Astrocyte (in vitro differentiated cells and primary cell): Measurements from ENCODE around the gene APOBEC3A. TPM values are rescaled to one million over a fixed set of nuclear protein-coding genes. Genes with fewer than 3 reads are reported as not detected.

ENCODE experiments used
- DNase-seq: peaks from one replicate; pipeline ENCODE4 v3.0.0-alpha.2; 2010; ENCODE audit warnings: low read depth
- FAIRE-seq: peaks from 2 replicates; lab custom pipeline; 2011; peaks lifted over from hg19 to GRCh38; lab: Jason Lieb, UNC
- H2AFZ ChIP-seq: 2 replicates; pipeline ENCODE4 v1.6.0; 2012; ENCODE audit warnings: low read depth, low read length, inconsistent platforms
- H3K27ac ChIP-seq: 2 replicates; pipeline ENCODE4 v1.5.1; 2011; ENCODE audit warnings: low read depth, low read length, inconsistent platforms
- H3K27me3 ChIP-seq: 2 replicates; pipeline ENCODE4 v1.6.0; 2011; ENCODE audit warnings: low read length, inconsistent platforms; ENCODE audit not compliant: insufficient read depth
- H3K36me3 ChIP-seq: 2 replicates; pipeline ENCODE4 v1.5.1; 2011; ENCODE audit warnings: low read length, inconsistent platforms; ENCODE audit not compliant: insufficient read depth
- H3K4me1 ChIP-seq: 2 replicates; pipeline ENCODE4 v1.5.1; 2011; ENCODE audit warnings: low read length, inconsistent platforms; ENCODE audit not compliant: insufficient read depth
- H3K4me2 ChIP-seq: 2 replicates; pipeline ENCODE4 v1.6.0; 2012; ENCODE audit warnings: low read length, inconsistent platforms
- H3K4me3 ChIP-seq: 2 replicates; pipeline ENCODE4 v1.5.1; 2011; ENCODE audit warnings: low read depth, mild to moderate bottlenecking, low read length, inconsistent platforms; ENCODE audit not compliant: insufficient read depth
- H3K79me2 ChIP-seq: 2 replicates; pipeline ENCODE4 v1.6.0; 2012; ENCODE audit warnings: mild to moderate bottlenecking, low read length, inconsistent platforms; ENCODE audit not compliant: insufficient read depth
- H3K9ac ChIP-seq: 2 replicates; pipeline ENCODE4 v1.6.0; 2012; ENCODE audit warnings: mild to moderate bottlenecking, low read length, inconsistent platforms
- H3K9me3 ChIP-seq: 2 replicates; pipeline ENCODE4 v1.5.1; 2012; ENCODE audit warnings: low read depth, mild to moderate bottlenecking, low read length, inconsistent platforms; ENCODE audit not compliant: insufficient read depth
- H4K20me1 ChIP-seq: 2 replicates; pipeline ENCODE4 v1.6.0; 2012; ENCODE audit warnings: low read length, inconsistent platforms; ENCODE audit not compliant: insufficient read depth
- H3K27ac Mint-ChIP-seq: one replicate; pipeline ENCODE4 v1.8.0; 2021; ENCODE audit warnings: mild to moderate bottlenecking, mixed read lengths; ENCODE audit not compliant: unreplicated experiment
- H3K27me3 Mint-ChIP-seq: one replicate; pipeline ENCODE4 v1.8.0; 2021; ENCODE audit warnings: low read depth, mixed read lengths; ENCODE audit not compliant: unreplicated experiment
- H3K36me3 Mint-ChIP-seq: one replicate; pipeline ENCODE4 v1.8.0; 2021; ENCODE audit warnings: low read depth, mixed read lengths; ENCODE audit not compliant: unreplicated experiment
- H3K4me1 Mint-ChIP-seq: one replicate; pipeline ENCODE4 v1.8.0; 2021; ENCODE audit warnings: low read depth, mixed read lengths; ENCODE audit not compliant: unreplicated experiment
- H3K4me3 Mint-ChIP-seq: one replicate; pipeline ENCODE4 v1.8.0; 2021; ENCODE audit warnings: mild to moderate bottlenecking, moderate library complexity, mixed read lengths; ENCODE audit not compliant: unreplicated experiment
- H3K9me3 Mint-ChIP-seq: one replicate; pipeline ENCODE4 v1.8.0; 2021; ENCODE audit warnings: mild to moderate bottlenecking, mixed read lengths; ENCODE audit not compliant: unreplicated experiment
- CTCF ChIP-seq: IDR thresholded peaks from 2 replicates; pipeline ENCODE4 v1.5.1; 2011; ENCODE audit warnings: low read depth, mild to moderate bottlenecking, inconsistent platforms, low read length, moderate library complexity; ENCODE audit not compliant: insufficient read depth
- EZH2 ChIP-seq: IDR thresholded peaks from 2 replicates; pipeline ENCODE4 v1.6.1; 2012; ENCODE audit warnings: mild to moderate bottlenecking, low read length, inconsistent platforms; ENCODE audit not compliant: insufficient read depth
- total RNA-seq: library from RNA; stranded (reverse); gene quantifications from 2 replicates; pipeline ENCODE4 v1.2.1, GENCODE V29; 2021

The APOBEC3A gene
- total RNA-seq, 1 donor from 2014 or later = not detected

DNA sequence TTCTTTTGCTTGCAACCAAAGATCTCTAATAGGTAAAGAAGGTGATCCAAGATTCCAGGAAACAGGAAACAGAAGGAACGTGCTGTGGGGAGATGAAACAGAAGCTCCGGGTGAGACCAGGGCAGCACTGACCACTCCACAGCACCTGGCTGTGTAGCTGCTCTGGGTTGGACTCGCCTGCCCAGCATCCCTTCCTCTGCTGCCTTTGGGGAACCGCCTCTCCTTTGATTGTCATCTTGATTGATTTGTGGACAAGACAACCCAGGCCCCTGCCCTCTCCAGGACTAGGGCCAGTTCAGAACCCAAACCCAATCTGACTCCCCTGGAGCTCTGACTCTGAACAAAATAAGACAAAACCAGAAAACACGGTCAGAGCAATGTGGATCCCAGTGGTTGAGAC, 14.7 kb upstream of the APOBEC3A start:
- Histone ChIP-seq H3K4me3 (no peak overlapping the region), H3K27me3 (peaks cover 41% of the 10 kb centered on the region), H3K36me3 (no peaks in the 10 kb centered on the region), H3K27ac (no peak overlapping the region), H2AFZ (no peak overlapping the region), H3K9ac (no peak overlapping the region), H3K79me2 (no peaks in the 10 kb centered on the region), H3K4me1 (no peaks in the 10 kb centered on the region), H4K20me1 (no peaks in the 10 kb centered on the region), H3K9me3 (no peaks in the 10 kb centered on the region), H3K4me2 (no peak overlapping the region)
- Mint-ChIP-seq H3K36me3 (no peaks in the 10 kb centered on the region), H3K27me3 (peaks cover 67% of the 10 kb centered on the region), H3K4me1 (peaks cover 4% of the 10 kb centered on the region), H3K4me3 (no peak overlapping the region), H3K27ac (no peak overlapping the region), H3K9me3 (peaks cover 10% of the 10 kb centered on the region)
- no peak for TF ChIP-seq CTCF
- no peak for TF ChIP-seq EZH2
- FAIRE-seq (no peak), DNase-seq (no peak)

GRCh38 chr22:38943201-38943600, 14.2 kb upstream of the APOBEC3A start:
- Histone ChIP-seq H3K4me3 (no peak overlapping the region), H3K36me3 (no peaks in the 10 kb centered on the region), H2AFZ (no peak overlapping the region), H3K27ac (no peak overlapping the region), H3K4me2 (no peak overlapping the region), H3K9me3 (no peaks in the 10 kb centered on the region), H4K20me1 (no peaks in the 10 kb centered on the region), H3K79me2 (no peaks in the 10 kb centered on the region), H3K27me3 (peaks cover 45% of the 10 kb centered on the region), H3K9ac (no peak overlapping the region), H3K4me1 (no peaks in the 10 kb centered on the region)
- Mint-ChIP-seq H3K27me3 (peaks cover 67% of the 10 kb centered on the region), H3K27ac (no peak overlapping the region), H3K4me3 (no peak overlapping the region), H3K36me3 (no peaks in the 10 kb centered on the region), H3K9me3 (peaks cover 7% of the 10 kb centered on the region), H3K4me1 (peaks cover 4% of the 10 kb centered on the region)
- no peak for DNase-seq
- TF ChIP-seq CTCF (no peak), EZH2 (no peak)
- no peak for FAIRE-seq

DNA sequence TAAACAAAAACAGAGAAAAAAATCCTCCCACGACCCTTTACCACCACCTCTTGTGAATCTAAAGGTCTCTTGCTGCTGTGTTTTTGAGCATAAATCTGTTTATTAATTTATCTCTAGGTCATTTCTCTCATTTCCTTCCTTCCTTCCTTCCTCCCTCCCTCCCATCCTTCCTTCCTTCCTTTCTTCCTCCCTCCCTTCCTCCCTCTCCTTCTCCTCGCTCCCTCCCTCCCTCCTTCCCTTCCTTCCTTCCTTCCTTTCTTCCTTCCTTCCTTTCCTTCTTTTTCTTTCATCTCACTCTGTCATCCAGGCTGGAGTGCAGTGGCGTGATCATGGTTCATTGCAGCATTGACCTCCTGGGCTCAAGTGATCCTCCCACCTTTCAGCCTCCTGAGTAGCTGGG, 13.5 kb upstream of the APOBEC3A start:
- Histone ChIP-seq H3K9me3 (no peaks in the 10 kb centered on the region), H3K27ac (no peak overlapping the region), H3K79me2 (no peaks in the 10 kb centered on the region), H3K9ac (no peak overlapping the region), H4K20me1 (no peaks in the 10 kb centered on the region), H3K4me2 (no peak overlapping the region), H3K36me3 (no peaks in the 10 kb centered on the region), H2AFZ (no peak overlapping the region), H3K4me1 (no peaks in the 10 kb centered on the region), H3K27me3 (peaks cover 48% of the 10 kb centered on the region), H3K4me3 (no peak overlapping the region)
- Mint-ChIP-seq H3K27ac (no peak overlapping the region), H3K9me3 (peaks cover 7% of the 10 kb centered on the region), H3K4me1 (peaks cover 4% of the 10 kb centered on the region), H3K4me3 (no peak overlapping the region), H3K27me3 (peaks cover 65% of the 10 kb centered on the region), H3K36me3 (no peaks in the 10 kb centered on the region)
- TF ChIP-seq EZH2 (no peak), CTCF (no peak)
- FAIRE-seq (no peak), DNase-seq (no peak)
